Osteocyte (in vitro differentiated cells): ENCODE results near the gene LMBR1. TPM values are rescaled to one million over a fixed set of nuclear protein-coding genes. Genes with fewer than 3 reads are reported as not detected.

Experiments used
- DNase-seq: peaks from one replicate; pipeline ENCODE4 v3.0.0; 2021; ENCODE audit warnings: mixed read lengths; ENCODE audit not compliant: unreplicated experiment; ENCODE audit errors: extremely low spot score
- H3K27ac Mint-ChIP-seq: one replicate; pipeline ENCODE4 v1.8.0; 2021; ENCODE audit warnings: mild to moderate bottlenecking, mixed read lengths; ENCODE audit not compliant: unreplicated experiment
- H3K27me3 Mint-ChIP-seq: one replicate; pipeline ENCODE4 v1.8.0; 2021; ENCODE audit warnings: mixed read lengths; ENCODE audit not compliant: unreplicated experiment
- H3K36me3 Mint-ChIP-seq: one replicate; pipeline ENCODE4 v1.8.0; 2021; ENCODE audit warnings: mixed read lengths; ENCODE audit not compliant: unreplicated experiment
- H3K4me1 Mint-ChIP-seq: one replicate; pipeline ENCODE4 v1.8.0; 2021; ENCODE audit warnings: mixed read lengths; ENCODE audit not compliant: unreplicated experiment
- H3K4me3 Mint-ChIP-seq: one replicate; pipeline ENCODE4 v1.8.0; 2021; ENCODE audit warnings: mild to moderate bottlenecking, moderate library complexity, mixed read lengths; ENCODE audit not compliant: unreplicated experiment
- H3K9me3 Mint-ChIP-seq: one replicate; pipeline ENCODE4 v1.8.0; 2021; ENCODE audit warnings: mixed read lengths; ENCODE audit not compliant: unreplicated experiment
- CTCF ChIP-seq: fragments of 200-600 bp; sonication (generic); IDR thresholded peaks from 2 replicates; pipeline ENCODE4 v1.5.0; 2021; ENCODE audit warnings: antibody characterized with exemption, mild to moderate bottlenecking, moderate library complexity
- total RNA-seq: library from RNA; stranded (reverse); gene quantifications from 2 replicates; pipeline ENCODE4 v1.2.1, GENCODE V29; 2021

LMBR1 gene
- total RNA-seq, 1 donor from 2014 or later = 55.8 TPM

- no peak for TF ChIP-seq CTCF
- H3K27ac Mint-ChIP-seq = no peak overlapping the region
- H3K36me3 Mint-ChIP-seq = no peaks in the 10 kb centered on the region
- no peak overlapping the region for H3K4me3 Mint-ChIP-seq
- peaks cover 14% of the 10 kb centered on the region for H3K4me1 Mint-ChIP-seq
- H3K9me3 Mint-ChIP-seq = no peaks in the 10 kb centered on the region
- H3K27me3 Mint-ChIP-seq = no peaks in the 10 kb centered on the region
- no peak for DNase-seq
These were observed 3.5 kb upstream of the LMBR1 start for GRCh38 chr7:156896388-156897022.

GRCh38 chr7:156895024-156895780, 2.2 kb upstream of the LMBR1 start:
- Mint-ChIP-seq H3K27me3 (no peaks in the 10 kb centered on the region), H3K4me3 (peak overlapping the region; percentile 45), H3K36me3 (no peaks in the 10 kb centered on the region), H3K4me1 (peaks cover 17% of the 10 kb centered on the region), H3K9me3 (no peaks in the 10 kb centered on the region), H3K27ac (no peak overlapping the region)
- no peak for TF ChIP-seq CTCF
- peak; percentile 56 for DNase-seq

- Mint-ChIP-seq H3K36me3 (no peaks in the 10 kb centered on the region), H3K4me3 (peak overlapping the region; percentile 85), H3K27ac (peak overlapping the region; percentile 81), H3K27me3 (no peaks in the 10 kb centered on the region), H3K4me1 (peaks cover 16% of the 10 kb centered on the region), H3K9me3 (no peaks in the 10 kb centered on the region)
- DNase-seq = peak; percentile 85
- TF ChIP-seq CTCF = no peak
These were observed 742 bp downstream of the LMBR1 start for GRCh38 chr7:156892081-156892800.

- no peaks in the 10 kb centered on the region for H3K27me3 Mint-ChIP-seq
- no peak overlapping the region for H3K4me3 Mint-ChIP-seq
- H3K36me3 Mint-ChIP-seq = peaks cover 2% of the 10 kb centered on the region
- no peak overlapping the region for H3K27ac Mint-ChIP-seq
- peaks cover 16% of the 10 kb centered on the region for H3K4me1 Mint-ChIP-seq
- H3K9me3 Mint-ChIP-seq = no peaks in the 10 kb centered on the region
- no peak for TF ChIP-seq CTCF
- no peak for DNase-seq
These were observed 3.2 kb downstream of the LMBR1 start for GRCh38 chr7:156889746-156890145.

GRCh38 chr7:156889089-156889488, 3.9 kb downstream of the LMBR1 start:
- Mint-ChIP-seq H3K27ac (no peak overlapping the region), H3K4me3 (no peak overlapping the region), H3K27me3 (no peaks in the 10 kb centered on the region), H3K9me3 (no peaks in the 10 kb centered on the region), H3K4me1 (peaks cover 11% of the 10 kb centered on the region), H3K36me3 (peaks cover 2% of the 10 kb centered on the region)
- no peak for TF ChIP-seq CTCF
- DNase-seq = no peak
